H9 (cell line): Measurements from ENCODE around the gene YWHAH. TPM values are rescaled to one million over a fixed set of nuclear protein-coding genes. Genes with fewer than 3 reads are reported as not detected.

Source experiments
- DNase-seq: peaks from one replicate; pipeline ENCODE4 v3.0.0-alpha.2; 2017
- H2AFZ ChIP-seq: one replicate; pipeline ENCODE4 v1.6.1; 2013; ENCODE audit warnings: mild to moderate bottlenecking, low read length, control low read depth, moderate library complexity
- H2AK5ac ChIP-seq: 2 replicates; pipeline ENCODE4 v1.6.1; 2013; ENCODE audit warnings: low read length, control low read depth, mixed read lengths; ENCODE audit not compliant: insufficient read length
- H2BK120ac ChIP-seq: one replicate; pipeline ENCODE4 v1.6.1; 2013; ENCODE audit warnings: low read depth, mild to moderate bottlenecking, low read length, control low read depth, inconsistent platforms; ENCODE audit not compliant: poor library complexity, severe bottlenecking
- H2BK12ac ChIP-seq: 2 replicates; pipeline ENCODE4 v1.6.1; 2013; ENCODE audit warnings: low read length, control low read depth, mixed read lengths, low read depth; ENCODE audit not compliant: insufficient read length
- H2BK15ac ChIP-seq: 2 replicates; pipeline ENCODE4 v1.6.1; 2013; ENCODE audit warnings: low read depth, low read length, control low read depth
- H2BK20ac ChIP-seq: one replicate; pipeline ENCODE4 v1.6.1; 2013; ENCODE audit warnings: low read depth, mild to moderate bottlenecking, low read length, control low read depth, inconsistent platforms; ENCODE audit not compliant: poor library complexity, severe bottlenecking
- H2BK5ac ChIP-seq: 2 replicates; pipeline ENCODE4 v1.6.1; 2013; ENCODE audit warnings: low read length, control low read depth, mixed read lengths; ENCODE audit not compliant: insufficient read length
- H3K14ac ChIP-seq: 2 replicates; pipeline ENCODE4 v1.6.1; 2013; ENCODE audit warnings: low read length, control low read depth; ENCODE audit not compliant: insufficient read depth
- H3K18ac ChIP-seq: 2 replicates; pipeline ENCODE4 v1.6.1; 2013; ENCODE audit warnings: low read depth, mild to moderate bottlenecking, mixed read lengths, low read length, control low read depth; ENCODE audit not compliant: insufficient read length
- H3K23ac ChIP-seq: 2 replicates; pipeline ENCODE4 v1.6.1; 2013; ENCODE audit warnings: low read length, control low read depth, mixed read lengths, low read depth; ENCODE audit not compliant: insufficient read length
- H3K23me2 ChIP-seq: 2 replicates; pipeline ENCODE4 v1.6.1; 2013; ENCODE audit warnings: low read depth, mild to moderate bottlenecking, mixed read lengths, low read length, control low read depth; ENCODE audit not compliant: insufficient read length, poor library complexity, severe bottlenecking
- H3K27ac ChIP-seq: 2 replicates; pipeline ENCODE4 v1.5.1; 2013; ENCODE audit warnings: low read length, control low read depth, mixed read lengths, low read depth; ENCODE audit not compliant: insufficient read length
- H3K27me3 ChIP-seq: 2 replicates; pipeline ENCODE4 v1.6.1; 2013; ENCODE audit warnings: low read length, control low read depth, inconsistent platforms; ENCODE audit not compliant: insufficient read depth
- H3K4ac ChIP-seq: 2 replicates; pipeline ENCODE4 v1.6.1; 2013; ENCODE audit warnings: low read depth, mild to moderate bottlenecking, control low read depth, inconsistent platforms, low read length, moderate library complexity
- H3K4me1 ChIP-seq: 2 replicates; pipeline ENCODE4 v1.6.1; 2013; ENCODE audit warnings: low read length, control low read depth, inconsistent platforms; ENCODE audit not compliant: insufficient read depth
- H3K4me2 ChIP-seq: 2 replicates; pipeline ENCODE4 v1.6.1; 2013; ENCODE audit warnings: low read length, control low read depth, mixed read lengths; ENCODE audit not compliant: insufficient read length, insufficient read depth
- H3K56ac ChIP-seq: 2 replicates; pipeline ENCODE4 v1.6.1; 2013; ENCODE audit warnings: low read depth, mild to moderate bottlenecking, mixed read lengths, low read length, control low read depth; ENCODE audit not compliant: insufficient read length
- H3K79me1 ChIP-seq: 2 replicates; pipeline ENCODE4 v1.6.1; 2013; ENCODE audit warnings: low read depth, mild to moderate bottlenecking, moderate library complexity, low read length, control low read depth, inconsistent platforms; ENCODE audit not compliant: insufficient read depth, poor library complexity, severe bottlenecking
- H3K79me2 ChIP-seq: 2 replicates; pipeline ENCODE4 v1.6.1; 2013; ENCODE audit warnings: low read length, control low read depth, inconsistent platforms; ENCODE audit not compliant: insufficient read depth
- H3K9ac ChIP-seq: 2 replicates; pipeline ENCODE4 v1.6.1; 2013; ENCODE audit warnings: low read length, control low read depth, mixed read lengths; ENCODE audit not compliant: insufficient read length; ENCODE audit errors: extremely low read depth
- H3K9me3 ChIP-seq: one replicate; pipeline ENCODE4 v1.6.1; 2013; ENCODE audit warnings: low read depth, low read length, inconsistent platforms; ENCODE audit not compliant: control insufficient read depth
- H3T11ph ChIP-seq: one replicate; pipeline ENCODE4 v1.6.1; 2013; ENCODE audit warnings: mild to moderate bottlenecking, low read length, control low read depth, inconsistent platforms
- H4K20me1 ChIP-seq: one replicate; pipeline ENCODE4 v1.6.1; 2013; ENCODE audit not compliant: control insufficient read depth, insufficient read length, insufficient read depth
- H4K5ac ChIP-seq: 2 replicates; pipeline ENCODE4 v1.6.1; 2013; ENCODE audit warnings: low read depth, mild to moderate bottlenecking, mixed read lengths, low read length, control low read depth; ENCODE audit not compliant: insufficient read length
- H4K8ac ChIP-seq: replicated peaks from 2 replicates; pipeline ENCODE4 v1.6.1; 2013; ENCODE audit warnings: low read length, control low read depth, mixed read lengths, low read depth; ENCODE audit not compliant: insufficient read length
- H4K91ac ChIP-seq: 2 replicates; pipeline ENCODE4 v1.6.1; 2013; ENCODE audit warnings: low read depth, mild to moderate bottlenecking, moderate library complexity, mixed read lengths, low read length, control low read depth; ENCODE audit not compliant: insufficient read length
- H3K27ac Mint-ChIP-seq, 3 experiments: 2 replicates in 2 of 3; 3 replicates in 1 of 3; pipeline ENCODE4 v1.8.0; 2020 to 2021; ENCODE audit warnings: mixed read lengths in 3 of 3, mild to moderate bottlenecking in 1 of 3, moderate library complexity in 1 of 3
- H3K27me3 Mint-ChIP-seq: 2 replicates; pipeline ENCODE4 v1.8.0; 2021; ENCODE audit warnings: low read depth, mild to moderate bottlenecking, moderate library complexity, mixed read lengths
- H3K36me3 Mint-ChIP-seq, 3 experiments: 2 replicates in 2 of 3; 3 replicates in 1 of 3; pipeline ENCODE4 v1.8.0; 2020 to 2021; ENCODE audit warnings: low read depth in 3 of 3, mixed read lengths in 3 of 3; ENCODE audit not compliant: insufficient read depth in 1 of 3
- H3K4me1 Mint-ChIP-seq, 2 experiments: 2 replicates each; pipeline ENCODE4 v1.8.0; 2020; ENCODE audit warnings: mixed read lengths in 2 of 2
- H3K4me3 Mint-ChIP-seq, 2 experiments: 2 replicates in 1 of 2; 3 replicates in 1 of 2; pipeline ENCODE4 v1.8.0; 2020 to 2021; ENCODE audit warnings: mild to moderate bottlenecking in 2 of 2, mixed read lengths in 2 of 2, moderate library complexity in 1 of 2
- H3K9me3 Mint-ChIP-seq, 2 experiments: 2 replicates in 1 of 2; 3 replicates in 1 of 2; pipeline ENCODE4 v1.8.0; 2020; ENCODE audit warnings: mild to moderate bottlenecking in 2 of 2, mixed read lengths in 2 of 2, moderate library complexity in 1 of 2
- CTCF ChIP-seq: fragments of 200-600 bp; sonication (generic); conservative IDR thresholded peaks from 3 replicates; pipeline ENCODE4 v1.8.0; 2021; ENCODE audit warnings: antibody characterized with exemption, mild to moderate bottlenecking
- WGBS: extraction: QIAGEN DNeasy Blood & Tissue Kit; methylation state at CpG from one replicate; pipeline ENCODE4 v1.1.7; 2013; ENCODE audit warnings: missing lambda C conversion rate, low lambda C conversion rate, mixed read lengths; ENCODE audit not compliant: insufficient read length; ENCODE audit errors: extremely low coverage; 5-methylcytosine and 5-hydroxymethylcytosine counted together
- total RNA-seq: library from RNA; stranded (reverse); gene quantifications from 2 replicates; pipeline ENCODE4 v1.2.1, GENCODE V29; 2021

Gene YWHAH
- total RNA-seq, 1 experiment from 2014 or later = 250 TPM

GRCh38 chr22:31951194-31952093 lies 7.1 kb downstream of the YWHAH start:
- no peak overlapping the region for H2BK120ac ChIP-seq
- no peak overlapping the region for H2BK12ac ChIP-seq
- H3K4me1 Mint-ChIP-seq = peaks cover 43% of the 10 kb centered on the region in 2 experiments
- no peak overlapping the region for H2BK5ac ChIP-seq
- H4K5ac ChIP-seq = no peak overlapping the region
- no peaks in the 10 kb centered on the region for H3K27me3 Mint-ChIP-seq
- H3K14ac ChIP-seq = no peak overlapping the region
- H3K9ac ChIP-seq = peak overlapping the region; percentile 16
- no peak overlapping the region for H2AFZ ChIP-seq
- H3K23ac ChIP-seq = no peak overlapping the region
- H3K9me3 Mint-ChIP-seq = no peaks in the 10 kb centered on the region
- peaks cover 21% of the 10 kb centered on the region for H3K79me1 ChIP-seq
- no peak overlapping the region; a peak in 1 of 5 replicates for H3K4me3 Mint-ChIP-seq
- no CpG with 5 or more reads among the region's 8 CpGs for WGBS
- no peak overlapping the region for H3T11ph ChIP-seq
- H3K23me2 ChIP-seq = no peaks in the 10 kb centered on the region
- no peaks in the 10 kb centered on the region for H3K9me3 ChIP-seq
- no peak for TF ChIP-seq CTCF
- no peak overlapping the region for H3K4ac ChIP-seq
- H3K4me2 ChIP-seq = no peak overlapping the region
- no peak overlapping the region for H3K56ac ChIP-seq
- DNase-seq = no peak
- no peak overlapping the region for H2AK5ac ChIP-seq
- H3K4me1 ChIP-seq = no peaks in the 10 kb centered on the region; the same call in none of the 2 replicates
- H4K20me1 ChIP-seq = no peaks in the 10 kb centered on the region
- no peak overlapping the region for H3K27ac ChIP-seq
- H3K36me3 Mint-ChIP-seq = peaks cover 32 to 56% (median 49%) of the 10 kb centered on the region in 3 experiments; a peak in 6 of 7 replicates
- no peak overlapping the region for H4K91ac ChIP-seq
- peak overlapping the region; percentile 7 to 93 (median 20) for H3K27ac Mint-ChIP-seq
- no peak overlapping the region for H2BK20ac ChIP-seq
- peaks cover 55% of the 10 kb centered on the region; the same call in 1 of the 2 replicates for H3K79me2 ChIP-seq
- H3K27me3 ChIP-seq = no peaks in the 10 kb centered on the region
- H3K18ac ChIP-seq = no peak overlapping the region
- H2BK15ac ChIP-seq = no peak overlapping the region
- H4K8ac ChIP-seq = no peak overlapping the region
